K562 (cell line): ENCODE results near the gene QSOX2. TPM values are rescaled to one million over a fixed set of nuclear protein-coding genes. Genes with fewer than 3 reads are reported as not detected.

Experiments
- ATAC-seq: fragments of 200-7000 bp; cut with Tn5 transposase; 3 replicates; pipeline ENCODE4 v1.9.1; 2020; ENCODE audit warnings: moderate library complexity
- BruUV-seq: library from RNA; stranded (reverse); fragments of 400-500 nt; replicated peaks from 2 replicates; lab custom pipeline; 2021; lab: Mats Ljungman, UMichigan
- CTCF ChIA-PET: fragments of 300-600 bp; formaldehyde crosslinking; extraction: SDS; loops from one replicate; lab custom pipeline; 2021; ENCODE audit warnings: low intra/inter-chr PET ratio; lab: Yijun Ruan, JAX
- POLR2A ChIA-PET: fragments of 300-600, 350-650 bp; sonication (Branson Sonifier 250); formaldehyde crosslinking; extraction: SDS; loops from one replicate; lab custom pipeline; 2021; ENCODE audit warnings: antibody characterized with exemption, inconsistent platforms; lab: Yijun Ruan, JAX
- DNase-seq, 4 experiments: peaks; one replicate each; pipeline versions ENCODE4 v3.0.0 to v3.0.0-alpha.2; 2011 to 2018; ENCODE audit warnings: low spot score in 3 of 4, mixed read lengths in 3 of 4; ENCODE audit errors: extremely low read depth in 1 of 4
- FAIRE-seq: peaks from 2 replicates; lab custom pipeline; 2011; peaks lifted over from hg19 to GRCh38; lab: Jason Lieb, UNC
- H2AFZ ChIP-seq: 2 replicates; pipeline ENCODE4 v1.6.0; 2011; ENCODE audit warnings: low read depth, low read length, control low read depth, inconsistent platforms
- H3K27ac ChIP-seq: fragments of 200-600 bp; 3 replicates; pipeline ENCODE4 v1.8.0; 2011; ENCODE audit warnings: low read depth, mild to moderate bottlenecking, control low read depth, inconsistent platforms, low read length, moderate library complexity, mixed read lengths; ENCODE audit errors: extremely low read depth
- H3K27me3 ChIP-seq, 2 experiments: fragments of 300-600 bp in 1 of 2; 2 replicates in 1 of 2; 3 replicates in 1 of 2; pipeline versions ENCODE4 v1.6.0 to v1.8.0; 2011; ENCODE audit warnings: inconsistent platforms in 2 of 2, low read length in 2 of 2, mild to moderate bottlenecking in 1 of 2, mixed read lengths in 1 of 2, moderate library complexity in 1 of 2; ENCODE audit not compliant: control insufficient read depth in 2 of 2, insufficient read depth in 2 of 2
- H3K36me3 ChIP-seq: fragments of 300-600 bp; 3 replicates; pipeline ENCODE4 v1.8.0; 2011; ENCODE audit warnings: mild to moderate bottlenecking, low read length, inconsistent platforms; ENCODE audit not compliant: control insufficient read depth, insufficient read depth
- H3K4me1 ChIP-seq, 2 experiments: fragments of 200-600 bp in 1 of 2; replicated peaks in 1 of 2; 2 replicates in 1 of 2; 3 replicates in 1 of 2; pipeline versions ENCODE4 v1.5.1 to v1.8.0; 2011; ENCODE audit warnings: inconsistent platforms in 2 of 2, low read length in 2 of 2, mild to moderate bottlenecking in 1 of 2, mixed read lengths in 1 of 2, moderate library complexity in 1 of 2; ENCODE audit not compliant: control insufficient read depth in 2 of 2, insufficient read depth in 2 of 2
- H3K4me2 ChIP-seq: 2 replicates; pipeline ENCODE4 v1.6.1; 2011; ENCODE audit warnings: low read length, control low read depth, inconsistent platforms, mixed read lengths; ENCODE audit not compliant: insufficient read depth
- H3K4me3 ChIP-seq: fragments of 200-600 bp; sonication (generic), shearing (Covaris generic); 2 replicates; pipeline ENCODE4 v1.5.1; 2016; ENCODE audit warnings: control low read depth, inconsistent platforms
- H3K79me2 ChIP-seq: fragments of 200-600 bp; 3 replicates; pipeline ENCODE4 v1.8.0; 2011; ENCODE audit warnings: low read length, inconsistent platforms; ENCODE audit not compliant: control insufficient read depth, insufficient read depth
- H3K9ac ChIP-seq, 2 experiments: 2 replicates each; pipeline versions ENCODE4 v1.6.0 to v1.6.1; 2011; ENCODE audit warnings: low read depth in 2 of 2, low read length in 2 of 2, control low read depth in 1 of 2, inconsistent platforms in 1 of 2, mild to moderate bottlenecking in 1 of 2, mixed read lengths in 1 of 2; ENCODE audit not compliant: insufficient read depth in 1 of 2
- H3K9me1 ChIP-seq: one replicate; pipeline ENCODE4 v1.6.0; 2011; ENCODE audit warnings: inconsistent platforms, mild to moderate bottlenecking, low read length, moderate library complexity; ENCODE audit not compliant: control insufficient read depth, insufficient read depth
- H3K9me3 ChIP-seq: replicated peaks from 2 replicates; pipeline ENCODE4 v1.5.1; 2011; ENCODE audit warnings: low read depth, low read length, inconsistent platforms; ENCODE audit not compliant: control insufficient read depth, insufficient read depth
- H4K20me1 ChIP-seq: replicated peaks from 2 replicates; pipeline ENCODE4 v1.6.1; 2011; ENCODE audit warnings: low read length, inconsistent platforms, mixed read lengths; ENCODE audit not compliant: control insufficient read depth, insufficient read depth
- CBX3 ChIP-seq, 2 experiments: IDR thresholded peaks; 1 replicate in 1 of 2; 2 replicates in 1 of 2; pipeline ENCODE4 v1.6.1; 2012; ENCODE audit warnings: inconsistent platforms in 2 of 2, low read length in 2 of 2, borderline replicate concordance in 1 of 2, control low read depth in 1 of 2
- RBFOX2 ChIP-seq: fragments of 200-400 bp; formaldehyde crosslinking; IDR thresholded peaks from 2 replicates; pipeline ENCODE4 v1.6.1; 2017; ENCODE audit warnings: low read depth, mild to moderate bottlenecking, low read length, moderate library complexity
- YY1 ChIP-seq, 3 experiments: IDR thresholded peaks; 2 replicates each; pipeline ENCODE4 v1.6.1; 2011; ENCODE audit warnings: low read length in 2 of 3, mild to moderate bottlenecking in 2 of 3, moderate library complexity in 2 of 3, borderline replicate concordance in 1 of 3, control low read depth in 1 of 3, low read depth in 1 of 3; ENCODE audit not compliant: insufficient read depth in 3 of 3, insufficient replicate concordance in 2 of 3, control insufficient read depth in 1 of 3, insufficient read length in 1 of 3; ENCODE audit errors: extremely low read depth in 1 of 3
- WGBS: fragments of 100-300 bp; shearing (Covaris generic); methylation state at CpG from one replicate; pipeline ENCODE4 v1.1.6; 2016; ENCODE audit warnings: low coverage, mixed read lengths; ENCODE audit not compliant: insufficient coverage; ENCODE audit errors: missing lambda C conversion rate; 5-methylcytosine and 5-hydroxymethylcytosine counted together
- in situ Hi-C: fragments of 300-500 bp; cut with MboI; formaldehyde crosslinking; loops from 4 replicates; pipeline ENCODE4 v1.15.0; 2018; ENCODE audit warnings: inconsistent platforms, mixed read lengths
- intact Hi-C: fragments of 100-400 bp; cut with micrococcal nuclease; formaldehyde crosslinking; loops from 2 replicates; pipeline ENCODE4 v1.14.2; 2022
- polyA plus RNA-seq, 8 experiments: library from polyadenylated mRNA; depleted of rRNA in 4 of 8; stranded (reverse) in 5 of 8; unstranded in 3 of 8; fragments of >200 nt; fragmentation: Nextera tagmentation in 2 of 8; fragmentation: Illumina TruSeq in 1 of 8; extraction: Ambion mirVana in 2 of 8; extraction: Trizol in 1 of 8; gene quantifications; 2 replicates each; pipeline versions ENCODE4 v1.2.1 to v1.2.3, GENCODE V29; 2011 to 2014; ENCODE audit warnings: inconsistent platforms in 1 of 8, missing spikeins in 1 of 8
- total RNA-seq, 7 experiments: library from RNA; depleted of rRNA in 6 of 7; stranded (reverse); fragments of >200 nt in 6 of 7; fragmentation: Illumina TruSeq in 2 of 7; extraction: Trizol in 2 of 7; gene quantifications; 2 replicates each; pipeline versions ENCODE4 v1.2.1 to v1.2.3, GENCODE V29; 2011 to 2021; ENCODE audit warnings: low replicate concordance in 1 of 7

Gene QSOX2
- total and polyA plus RNA-seq, 9 of the 15 experiments (the other 6 are each of a cell fraction or from before 2014, with no cell fraction given) = 0.51 to 23.7 (median 12.7) TPM

DNA sequence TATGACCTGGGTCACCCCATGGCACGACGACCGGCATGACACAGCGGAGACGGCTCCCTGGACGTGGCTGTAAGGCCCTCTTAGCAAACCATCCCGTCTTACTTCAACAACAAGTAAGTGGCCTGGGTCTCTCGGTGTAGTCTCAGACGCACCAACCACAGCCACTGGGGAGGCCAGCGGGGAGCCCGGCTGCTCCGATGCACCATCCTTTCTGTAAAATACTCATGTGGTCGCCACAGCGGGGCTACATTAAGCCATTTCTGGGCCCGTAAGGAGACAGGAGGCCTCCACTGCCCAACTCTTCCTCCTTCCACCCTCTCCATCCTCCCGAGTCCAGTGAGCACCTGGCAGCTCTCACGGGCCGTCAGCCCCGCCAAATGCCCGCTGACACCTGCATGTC is 4.7 kb downstream of the QSOX2 start:
- ATAC-seq (no peak), FAIRE-seq (no peak), DNase-seq (no peak)
- H3K4me3 ChIP-seq = no peak overlapping the region
- peaks cover 89% of the 10 kb centered on the region for H3K79me2 ChIP-seq
- intact Hi-C loops = no loop called here
- peak overlapping the region in 1 of 2 experiments; percentile 62; a peak in 2 of 4 replicates for H3K9ac ChIP-seq
- H3K9me3 ChIP-seq = no peaks in the 10 kb centered on the region
- peaks cover 47 to 68% of the 10 kb centered on the region in 2 experiments for H3K4me1 ChIP-seq
- H2AFZ ChIP-seq = no peak overlapping the region
- 87% methylated on average over 20 of the region's 20 CpGs for WGBS
- peaks cover 51% of the 10 kb centered on the region for H3K36me3 ChIP-seq
- H3K9me1 ChIP-seq = peaks cover 10% of the 10 kb centered on the region
- peaks cover 56% of the 10 kb centered on the region for H4K20me1 ChIP-seq
- no peak overlapping the region for H3K27ac ChIP-seq
- no peaks in the 10 kb centered on the region for H3K27me3 ChIP-seq
- ChIA-PET POLR2A (interaction anchor here (0.7 kb wide), 1 partner anchor 39 kb away, joined by 5 read pairs; no protein-coding TSS in a partner anchor), CTCF (no interaction called here)
- BruUV-seq = no TSS peak
- no peak for TF ChIP-seq CBX3 (IDR thresholded peaks at IDR 0.05; ENCODE audit: borderline replicate concordance in 1 of 2, low read length in 2 of 2)
- peak; percentile 30; the same call in 1 of the 2 replicates for TF ChIP-seq RBFOX2
- in situ Hi-C loops = no loop called here
- no peak overlapping the region for H3K4me2 ChIP-seq

DNA sequence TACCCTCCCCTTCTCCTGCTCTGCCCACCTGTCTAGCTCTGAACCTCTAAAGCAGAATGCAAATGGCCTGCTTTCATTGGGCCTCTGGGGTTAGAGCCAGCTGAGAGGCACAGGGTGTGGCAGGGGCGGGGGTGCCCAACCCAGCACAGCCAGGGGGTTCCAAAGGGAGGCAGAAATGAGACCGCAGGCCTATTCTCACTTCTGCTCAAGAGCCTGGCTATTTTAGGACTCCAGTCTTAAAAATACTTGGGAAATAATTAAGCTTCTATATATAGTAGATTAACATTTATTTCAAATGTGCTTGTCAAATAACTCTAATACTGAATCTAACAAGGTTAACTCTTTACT is 5.7 kb downstream of the QSOX2 start:
- Histone ChIP-seq H2AFZ (no peak overlapping the region), H3K4me1 (peaks cover 46 to 70% of the 10 kb centered on the region in 2 experiments), H3K36me3 (peaks cover 60% of the 10 kb centered on the region), H3K4me2 (no peak overlapping the region), H3K27me3 (no peaks in the 10 kb centered on the region), H3K4me3 (no peak overlapping the region), H3K9me1 (peaks cover 12% of the 10 kb centered on the region), H4K20me1 (peaks cover 56% of the 10 kb centered on the region), H3K9ac (no peak overlapping the region), H3K27ac (no peak overlapping the region), H3K9me3 (no peaks in the 10 kb centered on the region), H3K79me2 (peaks cover 93% of the 10 kb centered on the region)
- ATAC-seq (no peak), FAIRE-seq (no peak), DNase-seq (no peak)
- ChIA-PET POLR2A (interaction anchor here (0.6 to 1.5 kb wide), 5 partner anchors 9 to 81 kb away, joined by 3 to 7 read pairs (median 3); no protein-coding TSS in a partner anchor), CTCF (interaction anchor here (0.6 kb wide), 1 partner anchor 359 kb away, joined by 6 read pairs; no protein-coding TSS in a partner anchor)
- 69% methylated on average over 2 of the region's 2 CpGs for WGBS
- BruUV-seq = no TSS peak
- in situ Hi-C loops (no loop called here), intact Hi-C loops (no loop called here)
- no peak for TF ChIP-seq YY1 (IDR thresholded peaks at IDR 0.05; ENCODE audit: borderline replicate concordance in 1 of 3, control insufficient read depth in 1 of 3, extremely low read depth in 1 of 3, insufficient read depth in 3 of 3, insufficient read length in 1 of 3, insufficient replicate concordance in 2 of 3, low read depth in 1 of 3, low read length in 2 of 3)
